Measurements from ENCODE around the gene TBCK.

- TF ChIP-seq CTCF (conservative IDR thresholded peaks at IDR 0.05; ENCODE audit: low read length): no peak
- no peak for TF ChIP-seq EZH2phosphoT487 (IDR thresholded peaks at IDR 0.05; ENCODE audit: borderline replicate concordance, low read depth, low read length)
These were observed 47.2 kb downstream of the TBCK start for GRCh38 chr4:106268786-106269185.

Data from OCI-LY7 (cell line).